Measurements from ENCODE around the gene RTL10.

RTL10 gene

DNA sequence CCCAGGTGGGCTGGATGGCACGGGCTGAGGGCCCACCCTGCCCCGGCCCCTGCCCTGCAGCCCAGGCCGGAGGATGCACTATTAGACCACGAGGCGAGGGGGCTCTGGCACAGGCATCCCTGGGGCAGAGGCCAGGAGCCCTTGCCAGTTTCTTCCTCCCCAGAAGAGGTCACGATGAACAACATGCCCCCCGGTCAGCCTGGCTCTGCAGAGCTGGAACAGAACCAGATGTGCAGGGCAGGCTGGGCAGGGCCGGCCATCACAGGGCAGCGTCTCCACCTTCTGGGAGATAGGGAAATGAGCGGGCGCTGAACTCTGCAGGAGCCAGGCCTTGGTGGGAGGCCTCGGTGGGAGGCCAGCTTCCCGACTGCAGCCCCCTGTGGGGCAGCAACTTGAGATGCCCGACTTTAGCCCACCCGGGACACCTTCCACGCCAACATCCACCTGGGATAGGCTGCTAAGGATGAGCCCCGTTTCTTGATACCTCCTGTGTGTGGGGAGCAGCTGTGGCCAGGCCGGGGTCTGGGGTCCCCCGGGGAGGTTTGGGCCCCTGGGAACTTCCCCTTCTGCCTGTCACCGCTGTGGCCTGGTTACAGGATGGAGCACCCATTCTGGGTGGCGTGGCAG is 21.8 kb upstream of the RTL10 start:
- DNase-seq (ENCODE audit: low read depth in 2 of 2, low spot score in 1 of 2), result no peak

GRCh38 chr22:19875531-19876313 is 21.0 kb upstream of the RTL10 start:
- DNase-seq (ENCODE audit: low read depth in 2 of 2, low spot score in 1 of 2), result no peak

DNA sequence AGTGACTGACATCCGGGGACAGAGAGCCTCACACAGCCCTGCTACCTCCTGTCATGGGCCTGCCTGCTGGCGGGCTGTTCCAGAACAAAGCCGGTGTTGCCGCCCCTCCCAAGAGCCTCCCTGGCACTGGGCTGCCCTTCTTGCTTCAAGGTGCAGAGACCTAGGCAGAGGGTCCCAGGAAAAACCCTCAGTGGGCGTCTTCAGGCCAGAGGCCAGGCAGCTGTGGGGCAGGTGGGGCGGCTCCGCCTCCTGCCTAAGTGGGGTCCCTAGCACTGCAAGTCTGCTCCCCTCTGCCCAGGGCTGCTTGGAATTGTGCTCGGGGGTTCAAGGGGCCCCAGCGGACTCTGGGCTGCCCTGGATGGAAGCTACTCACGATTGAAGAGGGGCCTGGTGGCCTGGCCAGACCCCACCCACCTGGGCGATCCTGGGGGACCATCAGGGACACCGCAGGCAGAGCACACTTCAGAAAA is 20.4 kb upstream of the RTL10 start:
- no peak for DNase-seq (ENCODE audit: low read depth in 2 of 2, low spot score in 1 of 2)

- no peak for DNase-seq (ENCODE audit: low read depth in 2 of 2, low spot score in 1 of 2)
Observed at GRCh38 chr22:19874307-19875060, 19.8 kb upstream of the RTL10 start.

DNA sequence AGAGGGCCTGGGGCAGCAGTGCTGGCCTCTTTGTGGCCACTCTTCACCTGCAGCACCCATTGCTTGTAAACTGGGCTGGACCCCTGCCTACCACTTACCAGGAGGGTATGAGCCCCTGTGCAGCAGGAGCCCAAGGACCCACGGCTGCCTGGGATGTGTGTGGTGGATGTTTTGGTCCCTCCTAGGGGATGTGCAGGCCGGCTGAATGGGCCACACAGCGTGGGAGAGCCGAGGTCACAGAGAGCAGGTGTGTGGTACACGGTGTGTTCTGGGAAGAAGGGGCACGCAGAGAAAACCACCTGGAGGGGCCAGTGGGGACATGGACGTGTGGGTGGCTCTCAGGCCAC is 19.3 kb upstream of the RTL10 start:
- no peak for DNase-seq (ENCODE audit: low read depth in 2 of 2, low spot score in 1 of 2)

DNA sequence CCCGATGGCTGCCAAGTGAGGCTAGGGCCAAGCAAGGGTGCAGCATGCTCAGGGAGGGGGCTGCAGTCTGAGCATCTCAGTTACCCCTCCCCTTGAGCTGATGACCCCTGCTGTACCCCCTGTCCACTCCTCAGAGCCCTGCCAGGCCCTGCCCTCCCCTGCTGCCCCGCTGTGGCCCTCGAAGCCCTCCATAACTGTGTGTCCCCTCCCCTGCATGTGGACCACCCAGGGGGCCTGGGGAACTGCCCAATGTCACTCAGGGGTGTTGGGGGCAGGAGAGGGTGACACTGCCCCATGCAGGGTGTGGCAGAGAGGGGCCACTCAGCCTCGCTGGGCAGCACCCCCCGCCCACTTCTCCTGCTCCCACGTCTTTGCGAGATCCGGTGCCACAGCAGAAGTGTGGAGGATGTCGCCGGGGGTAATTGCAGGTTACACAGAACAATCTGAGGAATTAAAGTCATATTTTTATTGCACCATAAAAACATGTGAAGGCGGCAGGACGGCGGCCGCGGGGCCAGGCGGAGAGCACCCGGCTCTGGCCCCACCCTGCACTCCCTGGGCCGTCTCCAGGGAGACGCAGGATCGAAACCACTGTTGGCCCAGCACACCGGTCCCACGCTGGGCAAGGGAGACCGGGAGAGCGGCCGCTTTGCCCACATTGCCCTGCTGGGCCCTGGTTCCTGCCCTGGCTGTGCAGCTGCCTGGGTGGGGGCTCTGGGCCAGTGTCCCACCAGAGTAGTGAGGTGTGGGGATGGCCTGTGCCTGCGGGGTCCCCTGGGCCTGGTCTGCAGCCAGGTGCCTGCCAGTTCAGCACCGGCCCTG is 18.7 kb upstream of the RTL10 start:
- no peak for DNase-seq (ENCODE audit: low read depth in 2 of 2, low spot score in 1 of 2)

DNA sequence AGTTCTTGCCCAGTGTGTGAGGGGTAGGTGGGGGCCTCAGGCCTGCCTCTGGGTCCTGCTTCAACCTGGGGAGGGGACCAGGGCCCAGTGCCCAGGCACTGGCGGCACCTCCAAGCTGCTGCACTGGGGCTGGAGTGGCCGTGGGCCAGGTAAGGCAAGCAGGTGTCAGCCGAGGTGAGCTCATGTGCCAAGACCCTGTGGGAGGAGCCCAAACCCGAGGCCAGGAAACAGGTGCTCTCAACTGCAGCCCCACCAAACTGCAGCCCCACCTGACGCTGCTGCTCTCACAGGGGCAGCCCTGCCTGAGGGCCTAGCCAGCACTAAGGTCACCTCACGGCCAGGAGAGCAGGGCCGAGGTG is 18.1 kb upstream of the RTL10 start:
- DNase-seq (ENCODE audit: low read depth in 2 of 2, low spot score in 1 of 2), result no peak

- no peak for DNase-seq (ENCODE audit: low read depth in 2 of 2, low spot score in 1 of 2)
Observed at GRCh38 chr22:19871845-19872778, 17.4 kb upstream of the RTL10 start.

DNA sequence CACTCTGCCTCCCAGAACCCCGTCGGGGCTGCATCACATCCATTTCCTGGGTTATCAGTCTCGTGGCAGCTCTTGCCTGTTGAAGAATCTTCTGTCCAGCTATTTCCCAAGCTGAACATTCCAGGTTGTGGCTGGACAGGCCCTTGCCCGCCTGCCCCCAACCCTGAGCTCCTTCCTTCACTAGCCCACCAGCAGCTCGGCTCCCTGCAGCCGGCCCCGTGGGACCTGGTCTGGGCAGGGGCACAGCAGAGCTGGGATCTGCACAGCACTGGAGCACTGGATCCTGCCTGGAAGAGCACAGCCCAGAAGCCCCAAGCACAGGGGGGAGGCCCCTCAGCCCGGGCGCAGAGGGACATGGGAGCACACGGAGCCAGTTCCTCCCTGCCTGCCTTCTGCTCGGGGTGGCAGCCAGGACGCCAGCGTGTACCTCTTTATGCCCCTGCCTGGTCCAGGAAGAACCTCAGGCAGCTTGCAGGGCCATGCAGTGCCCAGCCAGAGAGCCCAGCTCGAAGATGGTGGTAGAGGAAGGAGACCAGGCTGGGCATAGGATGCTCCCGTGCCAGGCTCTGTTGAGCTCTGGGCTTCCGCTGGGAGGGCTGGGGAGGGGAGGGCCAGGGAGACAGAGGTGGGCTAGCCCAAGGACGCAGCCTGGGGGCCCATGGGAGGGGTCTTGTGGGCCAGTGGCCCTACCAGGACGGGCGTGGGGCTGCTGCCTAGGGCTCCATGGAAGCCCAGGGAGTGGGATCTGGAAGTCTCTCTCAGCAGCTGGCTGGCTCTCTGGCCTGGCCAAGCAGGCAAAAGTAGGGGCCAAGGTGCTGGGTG is 16.6 kb upstream of the RTL10 start:
- DNase-seq (ENCODE audit: low read depth in 2 of 2, low spot score in 1 of 2), result no peak

DNA sequence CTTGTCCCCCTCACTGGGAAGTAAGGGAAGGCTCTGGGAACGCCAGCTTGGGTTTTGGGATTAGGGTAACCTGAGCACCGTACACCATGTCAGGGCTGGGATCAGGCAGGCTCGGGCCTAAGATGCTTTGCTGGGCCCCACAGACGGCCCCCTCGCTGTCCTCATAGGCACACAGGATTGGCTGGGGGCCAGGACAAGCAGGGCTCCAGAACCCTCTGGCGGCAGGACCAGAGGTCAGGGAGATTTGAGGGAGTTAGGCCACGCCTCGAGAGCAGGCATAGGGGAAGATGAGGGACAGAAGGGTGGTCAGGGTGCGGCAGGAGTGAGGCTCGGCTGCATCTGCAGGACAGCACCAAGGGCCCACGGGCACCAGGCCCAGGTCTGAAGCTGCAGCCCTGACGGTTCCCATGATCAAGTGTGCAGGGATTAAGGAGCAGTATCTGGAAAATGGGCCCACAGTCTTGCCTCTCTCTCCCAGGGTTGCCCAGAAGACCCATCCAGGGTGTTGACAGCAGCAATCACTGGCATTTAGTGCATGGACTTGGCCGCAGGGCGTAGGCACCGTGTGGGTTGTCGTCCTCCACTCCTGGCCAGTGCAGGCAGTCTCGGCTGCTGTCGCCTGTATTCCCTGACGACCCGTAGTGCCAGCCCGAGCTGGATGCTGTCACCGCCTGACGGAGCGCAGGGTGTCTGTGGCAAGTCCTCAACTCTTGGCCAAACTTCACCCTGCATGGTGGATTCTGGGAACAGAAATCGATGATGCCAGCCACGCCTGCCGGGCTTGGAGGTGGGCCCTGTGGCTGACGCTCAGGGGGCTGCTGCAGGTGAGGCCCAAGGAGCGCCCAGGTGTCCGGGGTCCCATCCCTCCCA is 15.7 kb upstream of the RTL10 start:
- DNase-seq (ENCODE audit: low read depth in 2 of 2, low spot score in 1 of 2), result no peak

DNA sequence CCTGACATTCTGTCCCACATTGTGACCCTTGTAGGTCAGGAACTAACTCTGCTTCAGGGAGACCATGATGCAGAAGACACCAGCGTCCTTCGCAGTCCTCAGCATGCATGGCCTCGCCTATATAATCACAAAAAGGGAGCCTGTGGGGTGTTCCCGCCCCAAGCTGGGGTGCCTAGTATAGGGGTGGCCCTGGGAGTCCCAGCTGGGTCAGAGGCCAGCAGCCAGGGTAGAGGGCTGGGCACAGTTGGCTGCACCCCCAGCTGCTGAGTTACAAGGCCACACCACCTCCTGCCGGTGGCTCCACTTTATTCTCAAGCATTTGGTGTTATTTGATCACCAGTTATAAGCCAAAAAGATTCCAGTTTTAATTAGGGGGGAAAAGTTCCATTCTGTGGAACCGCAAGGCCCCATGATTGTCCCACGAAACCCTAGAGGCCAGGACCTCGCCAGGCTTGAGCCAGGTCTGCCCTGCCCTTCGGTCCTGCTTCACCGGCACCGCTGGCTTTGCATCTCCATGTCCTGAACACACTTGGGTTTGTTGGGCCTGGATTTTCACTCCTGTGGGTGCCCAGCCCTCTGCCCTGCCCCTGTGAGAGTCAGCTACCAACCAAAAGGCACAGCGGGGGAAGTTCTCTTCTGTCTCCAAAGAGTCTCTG is 15.0 kb upstream of the RTL10 start:
- DNase-seq (ENCODE audit: low read depth in 2 of 2, low spot score in 1 of 2), result no peak

DNA sequence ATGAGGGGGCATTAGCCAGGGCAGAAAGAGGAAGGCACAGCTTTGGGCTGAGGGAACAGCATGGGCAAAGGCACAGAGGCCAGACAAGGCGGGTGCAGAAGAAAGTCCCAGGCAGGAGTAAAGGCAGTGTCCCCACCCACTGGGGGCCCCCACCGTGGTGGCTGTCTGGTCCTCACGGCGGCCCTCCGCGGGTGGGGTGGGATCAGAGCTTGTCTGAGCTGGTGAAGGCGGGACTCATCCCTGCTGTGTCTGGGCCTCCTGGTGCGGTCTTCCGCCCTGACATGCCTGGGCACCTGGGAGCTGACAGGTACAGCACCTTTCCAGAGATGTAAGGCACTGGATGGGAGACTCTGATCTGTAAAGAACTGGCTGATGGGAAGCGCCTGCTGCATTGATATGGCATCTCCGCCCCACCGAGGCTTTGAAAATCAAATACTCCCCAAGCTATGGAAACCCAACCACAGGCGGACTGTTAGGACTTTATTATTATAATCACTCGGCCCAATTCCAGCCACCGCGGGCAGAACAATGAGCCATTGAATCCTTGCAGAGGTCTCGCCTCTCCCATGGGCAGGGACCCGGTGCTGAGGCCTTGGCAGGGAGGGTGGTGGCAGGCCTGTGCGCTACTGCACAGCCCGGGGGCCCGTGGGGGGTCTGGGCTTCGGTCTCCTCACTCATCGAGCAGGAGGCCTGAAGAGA is 14.2 kb upstream of the RTL10 start:
- no peak for DNase-seq (ENCODE audit: low read depth in 2 of 2, low spot score in 1 of 2)

DNA sequence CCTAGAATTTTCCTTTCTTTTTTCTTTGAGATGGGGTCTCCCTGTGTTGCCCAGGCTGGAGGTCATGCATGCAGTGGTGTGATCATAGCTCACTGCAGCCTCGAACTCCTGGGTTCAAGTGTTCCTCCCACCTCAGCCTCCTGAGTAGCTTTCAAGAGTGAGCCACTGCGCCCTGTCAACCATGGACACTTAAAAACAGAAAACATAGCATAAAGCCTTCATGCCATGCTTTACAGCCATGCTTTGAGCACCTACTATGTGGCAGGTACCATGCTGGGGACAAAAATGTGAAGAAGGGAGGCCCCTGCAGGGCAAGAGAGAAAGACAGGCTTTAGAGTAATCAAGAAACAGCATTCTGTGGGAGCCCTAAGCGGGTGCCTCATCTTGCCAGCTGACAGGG is 13.7 kb upstream of the RTL10 start:
- DNase-seq (ENCODE audit: low read depth in 2 of 2, low spot score in 1 of 2), result no peak

- no peak for DNase-seq (ENCODE audit: low read depth in 2 of 2, low spot score in 1 of 2)
Observed at GRCh38 chr22:19867617-19868016, 12.9 kb upstream of the RTL10 start.

- no peak for DNase-seq (ENCODE audit: low read depth in 2 of 2, low spot score in 1 of 2)
Observed at GRCh38 chr22:19866665-19867009, 12.0 kb upstream of the RTL10 start.

GRCh38 chr22:19865141-19865829 is 10.6 kb upstream of the RTL10 start:
- no peak for DNase-seq (ENCODE audit: low read depth in 2 of 2, low spot score in 1 of 2)

- no peak for DNase-seq (ENCODE audit: low read depth in 2 of 2, low spot score in 1 of 2)
Observed at GRCh38 chr22:19864538-19865106, 9.9 kb upstream of the RTL10 start.
